ENCODE results near the gene HOXB7.

Gene HOXB7

DNA sequence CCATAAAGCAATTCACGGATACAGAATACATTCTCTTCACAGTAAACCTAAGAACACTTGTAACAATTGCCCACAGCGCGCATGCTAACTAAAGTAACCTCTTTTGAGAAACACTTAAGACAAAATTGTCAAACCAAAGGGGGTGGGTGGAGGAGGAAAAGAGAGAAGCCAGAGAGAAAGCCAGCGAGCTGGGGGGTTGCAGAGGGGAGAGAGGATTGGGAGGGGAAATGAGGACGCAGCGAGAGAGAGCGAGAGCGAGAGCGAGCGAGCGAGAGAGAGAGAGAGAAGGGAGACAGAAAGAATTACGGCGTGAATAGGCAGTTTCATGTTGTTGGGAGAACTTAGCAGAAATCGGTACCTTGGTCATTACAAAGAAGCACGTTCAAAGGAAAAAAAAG, 1.6 kb upstream of the HOXB7 start:
- Mint-ChIP-seq H3K36me3 (ENCODE audit: low read depth) (peaks cover 3% of the 10 kb centered on the region), H3K4me1 (ENCODE audit: low read depth) (peaks cover 28% of the 10 kb centered on the region), H3K9me3 (no peaks in the 10 kb centered on the region), H3K27ac (peak overlapping the region; percentile 37), H3K27me3 (ENCODE audit: low read depth) (peaks cover 84% of the 10 kb centered on the region), H3K4me3 (peak overlapping the region; percentile 68)
- DNase-seq (ENCODE audit: low spot score): no peak

DNA sequence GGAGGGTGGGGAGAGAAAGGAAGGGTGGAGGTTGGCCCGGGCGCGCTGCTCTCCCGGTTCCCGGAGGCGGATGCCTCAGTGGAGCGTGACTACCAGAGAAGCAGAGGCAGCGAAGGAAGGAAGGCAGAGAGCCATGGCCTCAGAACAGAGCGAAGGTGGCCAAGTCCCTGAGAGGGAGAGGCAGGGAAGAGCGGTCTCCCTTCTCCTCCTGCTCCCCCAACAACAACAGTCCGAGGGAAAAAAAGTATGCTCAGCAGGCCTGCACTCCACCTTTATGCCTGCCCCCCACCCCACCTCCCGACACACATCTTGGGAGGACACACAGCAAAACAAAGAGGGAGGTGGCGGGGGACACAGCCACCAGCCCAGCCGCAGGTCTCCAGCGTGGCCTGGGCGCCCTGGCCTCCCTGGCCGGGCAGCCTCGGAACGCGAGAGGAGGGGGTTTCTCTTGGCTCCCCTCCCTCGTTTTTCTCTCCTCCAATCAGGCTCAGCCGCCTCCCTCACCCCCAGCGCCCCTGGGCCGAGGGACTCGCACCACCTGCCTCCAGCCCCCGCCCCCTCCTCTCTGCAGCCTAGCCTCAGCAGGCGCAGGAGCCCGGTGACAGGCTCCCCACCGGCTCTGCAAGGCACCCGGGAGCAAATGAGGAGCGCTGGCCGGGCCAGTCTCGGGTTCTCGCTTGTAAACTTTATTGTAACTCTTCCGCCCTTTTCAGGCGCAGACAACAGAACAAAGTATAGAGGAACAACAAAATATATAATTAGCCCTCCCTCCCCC, 1.1 kb upstream of the HOXB7 start:
- no peaks in the 10 kb centered on the region for H3K9me3 Mint-ChIP-seq
- peaks cover 22% of the 10 kb centered on the region for H3K4me1 Mint-ChIP-seq (ENCODE audit: low read depth)
- no peak for DNase-seq (ENCODE audit: low spot score)
- H3K36me3 Mint-ChIP-seq (ENCODE audit: low read depth): peaks cover 3% of the 10 kb centered on the region
- H3K27me3 Mint-ChIP-seq (ENCODE audit: low read depth): peaks cover 84% of the 10 kb centered on the region
- H3K27ac Mint-ChIP-seq: peak overlapping the region; percentile 57
- H3K4me3 Mint-ChIP-seq: peak overlapping the region; percentile 90

DNA sequence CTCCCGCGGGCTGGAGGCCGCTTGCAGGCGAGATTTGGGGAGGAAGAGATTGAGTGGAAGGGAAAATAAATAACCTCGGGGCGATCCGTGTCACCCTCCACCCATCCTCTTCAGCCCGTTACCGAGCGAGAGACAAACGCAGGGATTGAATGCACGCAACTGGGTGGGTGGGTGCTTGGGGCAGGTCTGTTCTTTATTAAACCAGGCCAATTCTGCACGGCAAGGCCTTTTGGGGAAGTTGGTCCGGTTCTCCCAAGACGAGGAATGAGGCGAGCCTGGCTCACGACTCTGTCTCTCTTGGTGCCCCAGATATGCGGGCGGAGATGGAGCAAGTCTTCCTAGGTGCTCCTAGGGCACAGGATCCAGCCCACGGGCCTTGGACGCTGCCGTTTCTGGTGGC, 396 bp upstream of the HOXB7 start:
- H3K27me3 Mint-ChIP-seq (ENCODE audit: low read depth): peaks cover 83% of the 10 kb centered on the region
- peak overlapping the region; percentile 90 for H3K4me3 Mint-ChIP-seq
- peaks cover 3% of the 10 kb centered on the region for H3K36me3 Mint-ChIP-seq (ENCODE audit: low read depth)
- H3K9me3 Mint-ChIP-seq: no peaks in the 10 kb centered on the region
- peak overlapping the region; percentile 13 for H3K27ac Mint-ChIP-seq
- peaks cover 22% of the 10 kb centered on the region for H3K4me1 Mint-ChIP-seq (ENCODE audit: low read depth)
- no peak for DNase-seq (ENCODE audit: low spot score)

DNA sequence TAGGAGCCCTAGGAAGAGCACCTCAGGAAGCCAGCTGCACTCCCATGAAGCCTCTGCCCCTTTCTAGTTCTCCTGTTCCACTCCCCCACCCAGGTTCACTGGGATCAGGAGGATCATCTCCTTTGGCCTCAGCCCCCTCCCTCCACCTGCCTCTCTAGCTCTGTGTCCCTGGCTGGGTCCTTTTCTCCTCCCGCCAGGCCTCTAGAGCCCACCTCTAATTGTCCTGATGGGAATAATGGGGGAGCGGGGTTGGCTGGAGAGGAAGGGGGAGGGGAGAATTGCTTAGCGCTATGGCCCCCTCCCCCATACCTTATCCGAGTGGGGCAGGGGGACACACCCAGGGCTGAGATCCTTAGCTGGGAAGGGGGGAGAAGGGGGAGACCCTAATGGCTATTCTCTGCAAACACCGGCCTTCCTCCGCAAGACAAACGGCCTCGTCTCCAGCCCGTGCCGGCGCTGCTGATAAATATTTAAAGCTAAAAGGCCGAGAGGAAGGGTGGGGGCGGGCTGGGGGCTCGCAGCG, 997 bp downstream of the HOXB7 start:
- H3K27ac Mint-ChIP-seq: no peak overlapping the region
- DNase-seq (ENCODE audit: low spot score): no peak
- peaks cover 1% of the 10 kb centered on the region for H3K36me3 Mint-ChIP-seq (ENCODE audit: low read depth)
- H3K4me3 Mint-ChIP-seq: peak overlapping the region; percentile 90
- H3K27me3 Mint-ChIP-seq (ENCODE audit: low read depth): peaks cover 78% of the 10 kb centered on the region
- H3K4me1 Mint-ChIP-seq (ENCODE audit: low read depth): peaks cover 20% of the 10 kb centered on the region
- no peaks in the 10 kb centered on the region for H3K9me3 Mint-ChIP-seq

DNA sequence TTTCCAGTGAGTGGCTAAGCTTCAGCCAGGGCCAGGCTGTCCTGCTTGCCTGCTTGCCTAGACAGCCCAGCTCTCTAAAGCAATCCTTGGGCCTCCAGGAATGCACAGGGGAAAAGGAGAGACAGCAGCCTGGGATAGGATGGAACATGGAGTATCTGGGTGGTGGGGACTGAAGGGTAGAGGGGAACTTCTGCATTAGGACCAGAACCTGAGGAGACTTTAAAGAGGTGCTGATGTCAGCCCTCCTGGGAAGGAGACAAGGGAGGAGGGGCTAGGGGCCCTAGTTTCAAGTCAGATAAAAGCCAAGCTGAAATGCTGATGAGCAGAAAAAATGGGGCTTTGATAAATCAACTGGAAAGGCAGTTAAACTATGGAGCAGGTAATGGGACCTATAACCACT, 1.8 kb downstream of the HOXB7 start:
- peaks cover 1% of the 10 kb centered on the region for H3K36me3 Mint-ChIP-seq (ENCODE audit: low read depth)
- H3K9me3 Mint-ChIP-seq: no peaks in the 10 kb centered on the region
- peak overlapping the region; percentile 3 for H3K4me3 Mint-ChIP-seq
- H3K27me3 Mint-ChIP-seq (ENCODE audit: low read depth): peaks cover 79% of the 10 kb centered on the region
- H3K27ac Mint-ChIP-seq: no peak overlapping the region
- DNase-seq (ENCODE audit: low spot score): no peak
- peaks cover 20% of the 10 kb centered on the region for H3K4me1 Mint-ChIP-seq (ENCODE audit: low read depth)

DNA sequence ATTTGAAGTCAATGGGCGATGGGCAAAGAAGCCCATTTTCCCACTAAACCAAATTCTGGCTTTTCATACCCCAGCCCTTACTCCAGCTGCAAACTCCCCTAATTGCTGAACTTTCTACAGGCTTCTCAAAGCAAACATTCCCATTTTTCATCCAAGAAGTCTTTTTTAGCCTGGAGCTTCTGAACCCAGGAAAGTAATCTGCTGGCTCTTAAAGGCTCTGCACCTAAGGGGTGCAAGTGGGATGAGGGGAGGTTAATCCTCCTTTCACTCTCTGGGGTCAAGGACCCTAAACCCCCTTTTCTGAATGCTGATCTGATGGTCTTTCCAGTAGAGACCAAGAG, 2.4 kb downstream of the HOXB7 start:
- Mint-ChIP-seq H3K36me3 (ENCODE audit: low read depth) (peaks cover 1% of the 10 kb centered on the region), H3K4me3 (no peak overlapping the region), H3K9me3 (no peaks in the 10 kb centered on the region), H3K27me3 (ENCODE audit: low read depth) (peaks cover 79% of the 10 kb centered on the region), H3K4me1 (ENCODE audit: low read depth) (peaks cover 22% of the 10 kb centered on the region), H3K27ac (no peak overlapping the region)
- no peak for DNase-seq (ENCODE audit: low spot score)

DNA sequence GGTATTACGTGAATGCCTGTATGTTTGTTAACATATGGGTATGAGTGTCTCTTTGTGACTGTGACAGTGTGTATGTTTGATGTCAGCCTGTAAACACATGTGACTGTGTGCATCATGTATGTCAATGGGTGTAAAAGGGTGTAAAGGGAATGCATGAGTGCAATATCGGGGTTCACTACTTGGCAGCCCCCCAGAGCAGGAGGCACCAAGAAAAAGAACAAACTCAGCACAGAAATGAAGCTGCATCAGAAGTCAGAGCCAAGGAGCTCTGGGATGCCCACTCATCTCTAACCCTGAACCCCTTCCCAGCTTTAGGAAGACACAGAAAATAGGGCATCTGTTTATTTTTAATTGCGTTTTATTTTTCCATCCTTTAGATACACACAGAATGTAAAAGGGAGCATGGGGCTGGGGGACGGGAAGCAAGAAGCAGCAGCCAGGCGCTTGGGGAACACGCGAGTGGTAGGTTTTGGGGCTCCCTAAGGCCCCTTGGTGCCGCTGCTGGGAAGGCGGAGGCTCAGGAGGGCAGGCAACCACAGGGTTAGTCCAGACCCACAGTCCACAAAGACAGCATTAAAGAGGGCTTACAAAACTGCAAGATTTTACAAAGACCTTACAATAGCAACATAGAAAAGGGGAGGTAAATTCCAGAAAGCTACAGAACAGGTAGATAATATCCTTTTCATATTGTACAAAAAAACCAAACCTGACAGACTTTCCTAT, 3.8 kb downstream of the HOXB7 start:
- Mint-ChIP-seq H3K27me3 (ENCODE audit: low read depth) (peaks cover 80% of the 10 kb centered on the region), H3K4me3 (no peak overlapping the region), H3K36me3 (ENCODE audit: low read depth) (peaks cover 1% of the 10 kb centered on the region), H3K27ac (no peak overlapping the region), H3K4me1 (ENCODE audit: low read depth) (peaks cover 17% of the 10 kb centered on the region), H3K9me3 (no peaks in the 10 kb centered on the region)
- no peak for DNase-seq (ENCODE audit: low spot score)

DNA sequence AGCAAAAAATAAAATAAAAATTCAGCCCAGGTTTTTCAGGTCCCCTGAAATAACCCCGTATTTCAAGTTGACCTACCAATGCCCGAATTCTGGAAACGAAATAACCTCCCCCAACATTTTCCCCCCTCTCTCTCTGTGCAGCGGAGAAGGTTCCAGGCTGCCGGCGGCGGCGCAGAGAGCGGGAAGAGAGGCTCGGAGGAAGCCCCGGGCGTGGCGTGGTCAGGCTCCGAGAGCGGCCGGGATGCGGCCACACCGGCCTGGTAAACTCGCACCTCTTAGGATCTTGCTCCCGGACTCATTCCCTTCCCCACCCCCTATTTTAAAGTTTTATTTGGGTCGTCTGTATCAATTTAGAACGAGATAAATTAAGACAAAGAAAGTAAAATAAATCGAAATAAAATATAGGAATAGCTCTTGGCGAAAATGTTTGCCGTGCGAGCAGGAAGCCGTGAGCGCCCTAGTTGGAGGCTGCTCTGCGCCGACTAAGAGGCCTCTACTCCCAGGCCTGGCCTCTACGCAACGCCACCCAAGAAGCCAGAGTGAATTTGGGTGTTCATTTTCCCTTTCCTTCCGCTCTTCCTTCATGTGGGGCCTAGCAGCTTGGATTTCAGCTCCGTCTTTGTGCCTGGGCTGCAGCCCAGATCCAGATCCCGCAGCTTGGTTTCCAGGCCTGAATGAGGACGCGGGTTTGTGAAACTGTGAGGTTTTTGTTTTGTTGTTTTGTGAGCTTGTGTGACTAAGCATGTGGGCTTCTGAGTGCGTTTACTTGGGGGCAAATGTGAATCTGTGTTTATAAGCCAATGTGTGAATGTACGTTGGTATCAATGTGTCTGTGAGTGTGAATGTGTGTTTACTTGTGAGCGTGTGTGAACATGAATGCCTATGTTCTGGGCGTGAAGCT, 4.6 kb downstream of the HOXB7 start:
- DNase-seq (ENCODE audit: low spot score): no peak
- no peak overlapping the region for H3K27ac Mint-ChIP-seq
- peaks cover 16% of the 10 kb centered on the region for H3K4me1 Mint-ChIP-seq (ENCODE audit: low read depth)
- H3K4me3 Mint-ChIP-seq: no peak overlapping the region
- H3K36me3 Mint-ChIP-seq (ENCODE audit: low read depth): peaks cover 1% of the 10 kb centered on the region
- H3K9me3 Mint-ChIP-seq: no peaks in the 10 kb centered on the region
- H3K27me3 Mint-ChIP-seq (ENCODE audit: low read depth): peaks cover 82% of the 10 kb centered on the region

DNA sequence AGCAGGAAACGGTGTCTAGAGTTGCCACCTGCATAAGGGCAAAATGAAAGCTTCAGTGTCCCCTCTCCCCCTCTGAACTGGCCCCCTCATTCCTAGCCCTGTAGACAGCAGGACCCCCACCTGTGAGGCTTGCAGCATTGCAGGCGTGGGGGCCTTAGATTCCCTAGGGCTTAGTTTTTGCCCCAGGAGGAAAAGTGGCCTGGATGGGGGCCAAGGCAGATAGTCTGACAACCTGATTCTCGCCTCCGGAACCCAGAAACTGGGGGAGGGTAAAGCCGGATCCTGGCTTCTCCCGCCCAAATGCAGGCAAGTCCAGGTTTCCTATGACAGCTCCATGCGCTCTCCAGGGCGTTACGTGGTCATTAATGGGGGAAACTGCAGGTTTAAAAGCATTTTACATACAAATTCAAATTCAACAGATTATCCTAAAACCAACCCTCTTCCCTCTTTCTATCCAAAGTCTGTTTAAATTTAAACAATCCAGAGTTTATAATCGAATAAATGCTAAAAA, 5.4 kb downstream of the HOXB7 start:
- Mint-ChIP-seq H3K27ac (no peak overlapping the region), H3K9me3 (no peaks in the 10 kb centered on the region), H3K36me3 (ENCODE audit: low read depth) (no peaks in the 10 kb centered on the region), H3K4me1 (ENCODE audit: low read depth) (peaks cover 10% of the 10 kb centered on the region), H3K27me3 (ENCODE audit: low read depth) (peaks cover 83% of the 10 kb centered on the region), H3K4me3 (no peak overlapping the region)
- no peak for DNase-seq (ENCODE audit: low spot score)

DNA sequence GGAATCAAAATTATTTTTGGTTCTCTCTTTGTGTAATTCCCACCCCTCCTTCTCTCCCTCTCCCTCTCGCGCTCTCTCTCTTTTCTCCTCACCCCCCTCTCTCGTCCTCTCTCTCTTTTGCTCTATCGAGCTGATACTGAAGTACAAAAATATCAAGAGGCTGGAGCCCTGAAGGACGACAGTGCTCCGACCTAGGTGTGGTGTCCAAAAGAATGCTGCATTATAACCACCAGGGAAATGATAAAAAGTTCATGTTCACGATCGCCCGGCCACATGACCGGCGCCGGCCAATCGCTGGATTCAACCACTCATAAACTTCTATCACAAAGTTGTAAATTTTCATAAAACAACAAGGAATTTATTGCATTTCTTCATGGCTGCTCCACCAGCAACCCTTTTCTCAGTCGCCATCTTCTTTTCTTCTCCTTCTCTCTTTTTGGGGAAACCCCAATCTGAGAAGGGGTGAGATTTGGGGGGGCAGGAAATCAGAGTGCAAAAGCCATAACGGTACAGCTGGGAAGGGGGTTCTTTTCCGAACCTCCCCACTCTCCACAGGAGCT, 6.0 kb downstream of the HOXB7 start, which contains the start of gene HOXB6:
HOXB6 (minus strand) TSS at position 217 of the 560 bp plus-strand sequence. CDS start 6,836 bp downstream, outside the sequence.
- H3K9me3 Mint-ChIP-seq: no peaks in the 10 kb centered on the region
- H3K4me3 Mint-ChIP-seq: no peak within 1 kb of the TSS
- no peak within 1 kb of the TSS for H3K27ac Mint-ChIP-seq

DNA sequence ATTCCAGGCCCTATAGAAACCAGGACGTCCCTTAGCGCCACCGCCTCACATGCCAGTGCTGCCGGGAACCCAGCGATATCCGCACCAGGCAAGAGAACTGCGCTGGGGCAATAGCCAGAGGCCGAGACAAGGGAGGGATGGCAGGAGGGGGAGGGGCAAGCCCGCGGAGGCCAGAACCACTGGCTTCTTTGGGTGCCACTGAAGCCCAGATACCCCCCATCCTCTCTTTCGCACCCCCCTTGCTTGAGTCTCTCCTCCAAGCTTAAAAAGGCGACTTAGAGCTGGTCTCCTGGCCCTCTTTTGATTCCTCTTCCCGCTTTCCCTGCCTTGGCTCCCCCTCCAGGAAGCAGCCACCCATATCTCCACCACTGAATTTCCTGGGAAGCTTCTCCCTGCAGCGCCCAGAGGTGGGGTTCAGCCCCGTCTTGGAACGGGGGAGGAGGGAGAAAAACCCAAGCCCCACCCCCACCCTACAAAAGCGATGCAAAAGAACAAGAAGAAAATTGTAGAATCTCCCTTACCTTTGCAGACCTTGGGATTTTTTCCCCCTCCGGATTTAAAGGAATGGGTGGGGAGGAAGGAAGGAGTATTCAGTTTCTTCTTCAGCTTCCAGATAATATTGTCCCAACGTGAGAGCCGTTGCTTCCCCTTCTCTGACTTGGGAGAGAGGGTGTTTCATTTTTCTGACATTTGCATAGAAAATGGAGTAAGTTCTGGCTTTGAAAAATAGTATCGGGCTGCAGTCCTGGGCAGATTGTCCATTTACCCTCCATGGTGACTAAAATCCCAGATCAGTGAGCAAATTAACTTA, 6.7 kb downstream of the HOXB7 start:
- Mint-ChIP-seq H3K36me3 (ENCODE audit: low read depth) (no peaks in the 10 kb centered on the region), H3K27me3 (ENCODE audit: low read depth) (peaks cover 88% of the 10 kb centered on the region), H3K27ac (no peak overlapping the region), H3K9me3 (no peaks in the 10 kb centered on the region), H3K4me3 (no peak overlapping the region), H3K4me1 (ENCODE audit: low read depth) (peaks cover 10% of the 10 kb centered on the region)
- DNase-seq (ENCODE audit: low spot score): no peak

More for the DNA sequence above, 6.0 kb downstream of the HOXB7 start, which contains the start of gene HOXB6:
- Mint-ChIP-seq H3K4me1 (ENCODE audit: low read depth) (peaks cover 10% of the 10 kb centered on the region), H3K36me3 (ENCODE audit: low read depth) (no peaks in the 10 kb centered on the region), H3K27me3 (ENCODE audit: low read depth) (peaks cover 88% of the 10 kb centered on the region)
- no peak for DNase-seq (ENCODE audit: low spot score)

DNA sequence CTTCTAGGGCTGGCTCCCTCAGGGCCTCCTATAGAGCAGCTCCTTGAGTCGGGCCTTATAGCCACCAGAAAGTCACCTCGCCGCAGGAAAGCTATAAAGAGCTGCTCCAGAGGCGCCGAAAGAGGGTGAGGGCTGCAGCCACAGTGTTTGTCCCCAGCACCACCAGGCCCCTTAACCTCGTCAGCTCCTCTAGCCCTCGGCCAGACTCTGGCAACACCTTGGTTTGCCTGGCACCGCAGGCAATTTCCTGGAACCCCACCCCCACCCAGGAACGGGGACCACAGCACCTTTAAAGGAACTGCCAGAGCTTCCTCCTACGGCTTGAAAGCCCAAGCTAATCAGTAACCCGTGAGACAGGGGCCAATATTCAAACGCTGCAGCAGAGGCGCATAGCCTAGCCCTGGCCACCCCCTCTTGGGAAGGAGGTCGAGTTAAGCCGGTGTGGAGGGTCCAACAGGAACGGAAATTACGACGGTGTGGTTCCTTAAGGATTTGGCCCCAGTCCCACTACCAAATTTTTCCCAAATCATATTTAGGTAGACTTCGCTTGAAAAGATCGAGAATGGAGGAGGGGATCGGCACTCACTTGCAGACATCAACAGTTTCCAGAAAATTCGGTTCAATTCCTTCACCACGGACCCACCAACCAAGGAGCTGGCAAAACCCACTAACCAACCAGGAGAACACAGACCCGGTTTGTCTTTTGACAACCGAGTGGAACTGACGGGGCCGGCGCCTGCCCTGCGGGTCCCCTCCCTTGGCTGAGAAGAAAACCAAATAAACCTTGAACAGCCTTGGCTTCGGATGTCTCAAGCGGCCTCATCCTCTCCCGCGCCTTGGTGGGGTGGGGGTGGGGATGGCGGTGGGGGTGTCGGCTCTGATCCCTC, 9.0 kb downstream of the HOXB7 start:
- H3K9me3 Mint-ChIP-seq: no peaks in the 10 kb centered on the region
- H3K4me3 Mint-ChIP-seq: no peak overlapping the region
- peaks cover 91% of the 10 kb centered on the region for H3K27me3 Mint-ChIP-seq (ENCODE audit: low read depth)
- H3K36me3 Mint-ChIP-seq (ENCODE audit: low read depth): no peaks in the 10 kb centered on the region
- DNase-seq (ENCODE audit: low spot score): no peak
- H3K27ac Mint-ChIP-seq: no peak overlapping the region
- H3K4me1 Mint-ChIP-seq (ENCODE audit: low read depth): peaks cover 28% of the 10 kb centered on the region
